NCI-H510A (cell line): ENCODE results near the gene GTF2H4.
"Not testable (repeated sequence)": the region's sequence is repeated elsewhere in the genome, so short reads cannot be mapped to it uniquely, and the experiment has no call there.

Experiments used
- DNase-seq: peaks from one replicate; lab custom pipeline; 2025; lab: John Stamatoyannopoulos, UW

The GTF2H4 gene

GRCh38 chr6:30926644-30927043, 18.6 kb downstream of the GTF2H4 start:
- no peak for DNase-seq

- DNase-seq = not testable (repeated sequence)
Observed at GRCh38 chr6:30927080-30927479, 19.1 kb downstream of the GTF2H4 start.

GRCh38 chr6:30928677-30929076, 20.7 kb downstream of the GTF2H4 start:
- DNase-seq = no peak

- DNase-seq = no peak
Observed at GRCh38 chr6:30930506-30930905, 22.5 kb downstream of the GTF2H4 start.

GRCh38 chr6:30931272-30931671, 23.3 kb downstream of the GTF2H4 start:
- DNase-seq = no peak

- DNase-seq = no peak
Observed at GRCh38 chr6:30931969-30932645, 24.1 kb downstream of the GTF2H4 start, which contains the start of gene SFTA2. SFTA2 (minus strand) TSS chr6:30932170; CDS start chr6:30932096, 74 bp downstream.

- DNase-seq = no peak
Observed at GRCh38 chr6:30932665-30933365, 24.8 kb downstream of the GTF2H4 start.

GRCh38 chr6:30935018-30935417, 27.0 kb downstream of the GTF2H4 start:
- no peak for DNase-seq

- DNase-seq = no peak
Observed at GRCh38 chr6:30937265-30937664, 29.3 kb downstream of the GTF2H4 start.

GRCh38 chr6:30938730-30939129, 30.7 kb downstream of the GTF2H4 start:
- DNase-seq = no peak

GRCh38 chr6:30939473-30939872, 31.5 kb downstream of the GTF2H4 start:
- DNase-seq = no peak

- DNase-seq = no peak
Observed at GRCh38 chr6:30940361-30940986, 32.5 kb downstream of the GTF2H4 start, which contains the start of gene MUCL3. MUCL3 (plus strand) TSS chr6:30940973; CDS start chr6:30941000, 27 bp downstream.

- no peak for DNase-seq
Observed at GRCh38 chr6:30942338-30943060, 34.5 kb downstream of the GTF2H4 start.

GRCh38 chr6:30944051-30944450, 36.0 kb downstream of the GTF2H4 start:
- DNase-seq = no peak

GRCh38 chr6:30945281-30945680, 37.3 kb downstream of the GTF2H4 start:
- no peak for DNase-seq

GRCh38 chr6:30947231-30947630, 39.2 kb downstream of the GTF2H4 start:
- DNase-seq = no peak

- no peak for DNase-seq
Observed at GRCh38 chr6:30948811-30949210, 40.8 kb downstream of the GTF2H4 start.

- DNase-seq = no peak
Observed at GRCh38 chr6:30951907-30952469, 44.0 kb downstream of the GTF2H4 start.

GRCh38 chr6:30954631-30955366, 46.8 kb downstream of the GTF2H4 start:
- DNase-seq = no peak

GRCh38 chr6:30955367-30956042, 47.5 kb downstream of the GTF2H4 start:
- no peak for DNase-seq

- DNase-seq = no peak
Observed at GRCh38 chr6:30957716-30958115, 49.7 kb downstream of the GTF2H4 start.
